Keratinocyte (primary cell): Measurements from ENCODE around the gene TWF2. TPM values are rescaled to one million over a fixed set of nuclear protein-coding genes. Genes with fewer than 3 reads are reported as not detected.

Source experiments
- DNase-seq: peaks from one replicate; pipeline ENCODE4 v3.0.0-alpha.2; 2011; ENCODE audit warnings: low read depth, missing footprints, low spot score
- FAIRE-seq: peaks from 2 replicates; lab custom pipeline; 2011; peaks lifted over from hg19 to GRCh38; lab: Jason Lieb, UNC
- H2AFZ ChIP-seq: 2 replicates; pipeline ENCODE4 v1.6.0; 2012; ENCODE audit warnings: low read length, control low read depth, inconsistent platforms; ENCODE audit not compliant: control insufficient read depth
- H3K27ac ChIP-seq: 2 replicates; pipeline ENCODE4 v1.5.1; 2011; ENCODE audit warnings: low read length; ENCODE audit not compliant: control insufficient read depth, insufficient read depth
- H3K27me3 ChIP-seq: 3 replicates; pipeline ENCODE4 v1.6.0; 2011; ENCODE audit warnings: low read length; ENCODE audit not compliant: control insufficient read depth, insufficient read depth; ENCODE audit errors: extremely low read depth
- H3K36me3 ChIP-seq, 2 experiments: 2 replicates in 1 of 2; 3 replicates in 1 of 2; pipeline ENCODE4 v1.5.1; 2011; ENCODE audit warnings: low read length in 2 of 2, mild to moderate bottlenecking in 1 of 2; ENCODE audit not compliant: control insufficient read depth in 2 of 2, insufficient read depth in 2 of 2; ENCODE audit errors: extremely low read depth in 1 of 2
- H3K4me1 ChIP-seq: 3 replicates; pipeline ENCODE4 v1.5.1; 2011; ENCODE audit warnings: low read length; ENCODE audit not compliant: control insufficient read depth, insufficient read depth; ENCODE audit errors: extremely low read depth
- H3K4me2 ChIP-seq: 3 replicates; pipeline ENCODE4 v1.6.0; 2011; ENCODE audit warnings: low read depth, low read length; ENCODE audit not compliant: control insufficient read depth, insufficient read depth; ENCODE audit errors: extremely low read depth
- H3K4me3 ChIP-seq, 3 experiments: fragments of 200-600 bp in 1 of 3; sonication (generic) in 1 of 3; 2 replicates in 2 of 3; 3 replicates in 1 of 3; pipeline ENCODE4 v1.5.1; 2011 to 2016; ENCODE audit warnings: low read length in 3 of 3, mild to moderate bottlenecking in 3 of 3, control low read depth in 2 of 3, inconsistent platforms in 1 of 3, low read depth in 1 of 3, mixed read lengths in 1 of 3, mixed run types in 1 of 3, moderate library complexity in 1 of 3; ENCODE audit not compliant: control insufficient read depth in 2 of 3, insufficient read depth in 2 of 3; ENCODE audit errors: extremely low read depth in 1 of 3
- H3K79me2 ChIP-seq: 2 replicates; pipeline ENCODE4 v1.6.0; 2012; ENCODE audit warnings: low read length; ENCODE audit not compliant: control insufficient read depth, insufficient read depth
- H3K9ac ChIP-seq: 3 replicates; pipeline ENCODE4 v1.6.0; 2011; ENCODE audit warnings: low read length; ENCODE audit not compliant: control insufficient read depth, insufficient read depth; ENCODE audit errors: extremely low read depth
- H3K9me1 ChIP-seq: 3 replicates; pipeline ENCODE4 v1.6.0; 2011; ENCODE audit warnings: low read length; ENCODE audit not compliant: control insufficient read depth, insufficient read depth; ENCODE audit errors: extremely low read depth
- H3K9me3 ChIP-seq: 2 replicates; pipeline ENCODE4 v1.5.1; 2012; ENCODE audit warnings: low read depth, low read length; ENCODE audit not compliant: control insufficient read depth
- H4K20me1 ChIP-seq: 3 replicates; pipeline ENCODE4 v1.6.0; 2011; ENCODE audit warnings: low read length; ENCODE audit not compliant: control insufficient read depth, insufficient read depth; ENCODE audit errors: extremely low read depth
- CTCF ChIP-seq, 3 experiments: IDR thresholded peaks in 1 of 3; conservative IDR thresholded peaks in 1 of 3; optimal IDR thresholded peaks in 1 of 3; 2 replicates in 2 of 3; 3 replicates in 1 of 3; pipeline versions ENCODE3 to v1.5.1; 2011; ENCODE audit warnings: low read length in 3 of 3, mild to moderate bottlenecking in 3 of 3, moderate library complexity in 2 of 3, control low read depth in 1 of 3, inconsistent platforms in 1 of 3; ENCODE audit not compliant: insufficient read depth in 2 of 3; ENCODE audit errors: extremely low read depth in 1 of 3
- EZH2 ChIP-seq: IDR thresholded peaks from one replicate; pipeline ENCODE4 v1.6.1; 2012; ENCODE audit warnings: inconsistent platforms, mild to moderate bottlenecking, low read length, moderate library complexity
- dilution Hi-C: fragments of 300-500 bp; cut with MboI; formaldehyde crosslinking; loops from one replicate; pipeline ENCODE4 v1.7.0; 2020; ENCODE audit warnings: low sequenced_read_pairs; ENCODE audit not compliant: extremely low pct_ligation_motif_present
- polyA plus RNA-seq, 5 experiments: library from polyadenylated mRNA; depleted of rRNA in 3 of 5; stranded (reverse) in 3 of 5; stranded (forward) in 1 of 5; unstranded in 1 of 5; fragments of >200 nt; gene quantifications; 1 replicate in 1 of 5; 2 replicates in 3 of 5; 3 replicates in 1 of 5; pipeline versions ENCODE4 v1.2.1 to v1.2.3, GENCODE V29; 2011 to 2012; ENCODE audit warnings: missing spikeins in 2 of 5, low read depth in 1 of 5, low replicate concordance in 1 of 5

Gene TWF2
- polyA plus RNA-seq, 1 donor (not counting 4 experiments of a cell fraction or from before 2014, with no cell fraction given) = 70.4 TPM

GRCh38 chr3:52236424-52236886 lies 2.5 kb downstream of the TWF2 start:
- Histone ChIP-seq H3K79me2 (peaks cover 63% of the 10 kb centered on the region), H3K36me3 (peaks cover 5 to 22% of the 10 kb centered on the region in 2 experiments), H3K9me1 (no peaks in the 10 kb centered on the region), H3K4me1 (peaks cover 28% of the 10 kb centered on the region), H3K4me2 (no peak overlapping the region), H3K27ac (no peak overlapping the region), H3K9ac (no peak overlapping the region), H3K9me3 (no peaks in the 10 kb centered on the region), H2AFZ (no peak overlapping the region), H4K20me1 (peaks cover 8% of the 10 kb centered on the region), H3K27me3 (no peaks in the 10 kb centered on the region), H3K4me3 (no peak overlapping the region)
- dilution Hi-C loops = no loop called here
- FAIRE-seq (no peak), DNase-seq (no peak)
- TF ChIP-seq CTCF (optimal IDR thresholded peaks at IDR 0.05 in 1 of 3, IDR thresholded peaks at IDR 0.05 in 1 of 3, conservative IDR thresholded peaks at IDR 0.05 in 1 of 3; ENCODE audit: extremely low read depth in 1 of 3, insufficient read depth in 2 of 3, low read length in 3 of 3) = no peak

DNA sequence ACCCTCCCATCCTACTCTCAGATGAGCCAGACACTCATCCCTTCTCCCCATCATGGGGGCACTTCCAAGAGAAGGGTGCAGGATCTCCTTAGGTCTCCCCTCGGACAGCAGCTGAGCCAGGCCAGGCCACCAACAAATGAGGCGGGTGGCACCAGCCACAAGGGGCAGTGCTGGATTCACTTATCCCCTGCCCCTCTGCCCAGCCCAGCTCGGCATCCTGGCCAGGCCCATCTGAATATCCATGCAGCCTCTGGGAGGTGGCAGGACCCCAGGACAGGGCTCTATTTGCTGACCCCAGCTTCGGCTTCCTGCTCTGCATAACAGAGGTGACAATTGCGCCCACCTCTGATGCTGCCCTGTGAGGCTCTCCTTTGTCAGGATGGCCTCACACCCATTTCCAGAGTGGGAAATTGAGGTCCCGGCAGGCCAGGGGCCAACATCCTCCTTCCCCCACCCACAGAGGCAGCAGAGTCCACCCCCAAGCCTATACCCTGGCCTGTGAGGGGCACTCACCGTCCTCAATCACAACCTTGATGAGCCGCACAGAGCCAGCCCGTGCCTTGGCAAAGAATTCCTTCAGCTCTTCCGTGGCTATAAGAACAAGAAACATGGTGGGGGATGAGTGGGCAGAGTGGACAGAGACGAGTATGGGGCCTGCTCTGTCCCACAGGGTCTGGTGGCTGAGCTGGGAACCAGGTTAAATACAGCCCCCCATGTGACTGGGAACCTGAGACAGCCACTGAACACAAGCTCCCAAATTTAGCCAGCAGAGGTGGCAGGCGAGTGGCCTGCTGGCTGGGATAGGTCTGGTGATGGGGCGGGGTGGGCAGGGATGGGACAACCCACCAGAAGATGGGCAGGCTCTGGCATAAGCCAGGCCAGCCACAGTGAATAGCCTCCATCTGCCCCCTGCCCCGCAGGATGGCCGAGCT lies 4.2 kb downstream of the TWF2 start:
- Histone ChIP-seq H3K4me2 (no peak overlapping the region), H3K9me3 (no peaks in the 10 kb centered on the region), H3K9ac (no peak overlapping the region), H3K79me2 (peaks cover 64% of the 10 kb centered on the region), H3K9me1 (no peaks in the 10 kb centered on the region), H3K36me3 (peaks cover 20 to 37% of the 10 kb centered on the region in 2 experiments), H4K20me1 (peaks cover 8% of the 10 kb centered on the region), H3K27ac (no peak overlapping the region), H3K4me3 (no peak overlapping the region), H3K4me1 (peaks cover 16% of the 10 kb centered on the region), H2AFZ (no peak overlapping the region), H3K27me3 (no peaks in the 10 kb centered on the region)
- TF ChIP-seq EZH2 = no peak
- no peak for TF ChIP-seq CTCF (optimal IDR thresholded peaks at IDR 0.05 in 1 of 3, IDR thresholded peaks at IDR 0.05 in 1 of 3, conservative IDR thresholded peaks at IDR 0.05 in 1 of 3; ENCODE audit: extremely low read depth in 1 of 3, insufficient read depth in 2 of 3, low read length in 3 of 3)
- DNase-seq = no peak
- FAIRE-seq = no peak
- dilution Hi-C loops = no loop called here
